Measurements from ENCODE around the gene RASSF5. TPM values are rescaled to one million over a fixed set of nuclear protein-coding genes. Genes with fewer than 3 reads are reported as not detected.

RASSF5 gene
- total RNA-seq, 4 donors from 2014 or later = 0.77 to 5.3 (median 3.2) TPM

DNA sequence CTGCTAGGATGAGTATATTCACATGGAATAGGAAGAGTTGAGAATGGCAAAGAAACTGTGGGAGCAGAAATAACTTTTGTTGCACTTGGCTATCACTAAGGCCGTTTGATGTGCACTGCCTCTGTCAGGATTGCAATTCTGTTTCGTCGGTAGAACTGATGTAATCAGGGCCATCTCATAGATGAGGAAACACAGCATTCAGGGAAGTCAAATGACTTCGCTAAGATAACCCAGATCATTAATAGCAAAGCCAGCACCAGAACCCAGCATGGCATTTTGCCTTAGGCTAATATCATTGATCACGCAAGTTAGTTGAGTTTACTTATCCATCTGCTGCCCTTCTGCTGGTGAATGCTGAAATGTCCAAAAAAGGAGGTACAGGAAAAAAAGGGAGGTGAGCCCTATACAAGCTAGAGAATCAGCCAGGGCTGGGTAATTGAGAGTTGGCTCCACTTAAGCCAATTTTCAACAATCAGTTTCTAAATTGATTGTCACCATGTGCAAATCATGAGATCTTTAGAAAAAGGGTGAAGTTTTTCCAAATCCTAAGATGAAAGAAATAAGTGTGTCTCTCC, 7.6 kb downstream of the RASSF5 start:
- no peak for DNase-seq
- Histone ChIP-seq H3K36me3 (no peaks in the 10 kb centered on the region), H3K27me3 (no peaks in the 10 kb centered on the region), H3K4me3 (no peak overlapping the region), H3K9me3 (no peaks in the 10 kb centered on the region), H3K27ac (no peak overlapping the region), H3K4me1 (peaks cover 4 to 5% of the 10 kb centered on the region in 2 donors)
- intact Hi-C loops (cut with DNase I; ENCODE audit: low total_unique reads) = no loop called here
- no peak for TF ChIP-seq POLR2A (IDR thresholded peaks at IDR 0.05)
- TF ChIP-seq, protein P1, sequence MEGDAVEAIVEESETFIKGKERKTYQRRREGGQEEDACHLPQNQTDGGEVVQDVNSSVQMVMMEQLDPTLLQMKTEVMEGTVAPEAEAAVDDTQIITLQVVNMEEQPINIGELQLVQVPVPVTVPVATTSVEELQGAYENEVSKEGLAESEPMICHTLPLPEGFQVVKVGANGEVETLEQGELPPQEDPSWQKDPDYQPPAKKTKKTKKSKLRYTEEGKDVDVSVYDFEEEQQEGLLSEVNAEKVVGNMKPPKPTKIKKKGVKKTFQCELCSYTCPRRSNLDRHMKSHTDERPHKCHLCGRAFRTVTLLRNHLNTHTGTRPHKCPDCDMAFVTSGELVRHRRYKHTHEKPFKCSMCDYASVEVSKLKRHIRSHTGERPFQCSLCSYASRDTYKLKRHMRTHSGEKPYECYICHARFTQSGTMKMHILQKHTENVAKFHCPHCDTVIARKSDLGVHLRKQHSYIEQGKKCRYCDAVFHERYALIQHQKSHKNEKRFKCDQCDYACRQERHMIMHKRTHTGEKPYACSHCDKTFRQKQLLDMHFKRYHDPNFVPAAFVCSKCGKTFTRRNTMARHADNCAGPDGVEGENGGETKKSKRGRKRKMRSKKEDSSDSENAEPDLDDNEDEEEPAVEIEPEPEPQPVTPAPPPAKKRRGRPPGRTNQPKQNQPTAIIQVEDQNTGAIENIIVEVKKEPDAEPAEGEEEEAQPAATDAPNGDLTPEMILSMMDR (IDR thresholded peaks at IDR 0.05) = no peak

DNA sequence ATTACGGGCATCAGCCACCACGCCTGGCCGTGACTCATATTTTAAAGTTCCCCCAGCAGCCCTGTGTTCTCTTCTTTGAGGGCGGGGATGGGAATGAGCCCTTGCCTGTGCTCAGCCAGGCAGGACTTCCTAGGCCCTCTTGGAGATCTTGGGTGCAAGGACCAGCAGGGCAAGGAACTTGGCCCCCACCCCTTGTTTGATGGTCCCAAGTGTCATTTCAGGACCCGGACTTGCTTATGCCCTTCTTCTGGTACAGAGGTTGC, 9.3 kb downstream of the RASSF5 start:
- TF ChIP-seq, protein P1 (IDR thresholded peaks at IDR 0.05) = no peak
- TF ChIP-seq POLR2A (IDR thresholded peaks at IDR 0.05) = no peak
- peaks cover 4 to 5% of the 10 kb centered on the region in 2 donors for H3K4me1 ChIP-seq
- H3K4me3 ChIP-seq = no peak overlapping the region
- no peak overlapping the region for H3K27ac ChIP-seq
- H3K36me3 ChIP-seq = no peaks in the 10 kb centered on the region
- intact Hi-C loops (cut with DNase I; ENCODE audit: low total_unique reads) = no loop called here
- H3K9me3 ChIP-seq = no peaks in the 10 kb centered on the region
- H3K27me3 ChIP-seq = no peaks in the 10 kb centered on the region
- no peak for DNase-seq

DNA sequence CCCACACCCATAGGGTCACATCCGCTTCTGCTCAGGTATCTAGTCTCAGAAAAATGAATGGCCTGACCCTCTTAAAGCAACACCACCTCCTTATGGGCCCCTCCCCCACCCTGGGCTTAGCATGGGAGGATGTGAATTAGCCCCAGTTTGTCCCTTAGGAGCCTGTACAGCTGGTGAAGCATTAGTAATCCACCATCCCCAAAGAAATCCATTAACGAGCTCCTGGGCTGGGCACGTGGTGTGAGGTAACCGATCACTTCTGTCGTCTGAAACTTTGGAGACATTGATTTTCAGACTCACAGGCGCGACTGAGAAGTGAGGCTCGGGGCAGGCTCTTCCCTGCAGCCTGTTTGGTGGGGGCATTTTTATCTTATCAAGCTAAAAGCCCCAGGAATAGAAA, 10.5 kb downstream of the RASSF5 start:
- Histone ChIP-seq H3K9me3 (no peaks in the 10 kb centered on the region), H3K4me3 (no peak overlapping the region), H3K27ac (no peak overlapping the region), H3K4me1 (peaks cover 4 to 5% of the 10 kb centered on the region in 2 donors), H3K27me3 (no peaks in the 10 kb centered on the region), H3K36me3 (no peaks in the 10 kb centered on the region)
- no peak for TF ChIP-seq POLR2A (IDR thresholded peaks at IDR 0.05)
- intact Hi-C loops (cut with DNase I; ENCODE audit: low total_unique reads) = no loop called here
- DNase-seq = no peak

DNA sequence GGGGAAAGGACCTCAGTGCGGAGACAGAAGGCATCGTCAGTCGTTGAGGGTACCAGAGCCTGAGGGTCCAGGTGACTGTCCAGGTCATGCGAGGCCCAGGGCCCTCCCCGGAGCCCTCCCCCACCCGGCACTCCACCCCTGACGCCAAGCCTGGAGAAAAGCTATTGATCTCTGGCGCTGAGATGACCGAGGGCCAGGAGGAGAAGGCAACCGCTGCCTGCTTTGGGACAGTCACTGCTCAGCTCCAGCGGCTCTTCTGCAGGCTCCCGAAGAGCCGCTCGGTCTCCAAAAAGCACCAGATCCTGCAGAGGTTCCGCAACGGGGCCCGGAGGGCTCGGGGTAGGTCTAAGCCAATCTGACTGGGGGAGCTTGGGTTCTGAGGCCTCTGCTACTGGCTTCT, 10.9 kb downstream of the RASSF5 start:
- intact Hi-C loops (cut with DNase I; ENCODE audit: low total_unique reads) = no loop called here
- H3K27me3 ChIP-seq = no peaks in the 10 kb centered on the region
- no peak overlapping the region for H3K4me3 ChIP-seq
- no peak overlapping the region for H3K27ac ChIP-seq
- no peaks in the 10 kb centered on the region for H3K9me3 ChIP-seq
- H3K4me1 ChIP-seq = peaks cover 1 to 4% of the 10 kb centered on the region in 2 donors
- no peaks in the 10 kb centered on the region for H3K36me3 ChIP-seq
- no peak for DNase-seq
- no peak for TF ChIP-seq POLR2A (IDR thresholded peaks at IDR 0.05)
- TF ChIP-seq, protein P1 (IDR thresholded peaks at IDR 0.05) = no peak

- no peak for DNase-seq
- H3K4me1 ChIP-seq = peaks cover 0 to 2% of the 10 kb centered on the region in 2 donors
- no peaks in the 10 kb centered on the region for H3K9me3 ChIP-seq
- no peaks in the 10 kb centered on the region for H3K36me3 ChIP-seq
- H3K27me3 ChIP-seq = no peaks in the 10 kb centered on the region
- H3K4me3 ChIP-seq = no peak overlapping the region
- TF ChIP-seq, protein P1 (IDR thresholded peaks at IDR 0.05) = no peak
- TF ChIP-seq POLR2A (IDR thresholded peaks at IDR 0.05) = no peak
- intact Hi-C loops (cut with DNase I; ENCODE audit: low total_unique reads) = no loop called here
- no peak overlapping the region for H3K27ac ChIP-seq
These were observed 11.4 kb downstream of the RASSF5 start for GRCh38 chr1:206518743-206519142.

DNA sequence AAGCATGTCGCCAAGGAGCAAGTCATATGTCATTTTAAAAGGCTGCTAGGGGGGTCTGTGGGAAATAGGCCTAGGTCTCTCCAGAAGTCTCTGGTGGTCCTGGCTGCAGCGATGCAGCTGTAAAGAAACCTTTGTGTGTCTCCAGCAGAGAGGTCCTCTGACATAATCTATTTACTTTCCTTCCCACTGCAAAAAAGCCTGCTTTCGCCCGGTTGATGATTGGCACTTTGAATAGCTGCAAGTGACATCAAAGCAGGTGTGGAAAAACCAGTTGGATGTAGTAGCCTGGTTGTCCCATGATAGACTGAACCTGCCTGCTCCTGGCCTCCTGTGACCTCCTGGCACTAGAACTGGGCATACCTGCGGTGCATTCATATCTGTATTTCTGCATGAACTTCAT, 13.8 kb downstream of the RASSF5 start:
- TF ChIP-seq POLR2A (IDR thresholded peaks at IDR 0.05) = no peak
- TF ChIP-seq, protein P1 (IDR thresholded peaks at IDR 0.05) = no peak
- no peaks in the 10 kb centered on the region for H3K9me3 ChIP-seq
- no peaks in the 10 kb centered on the region for H3K4me1 ChIP-seq
- no peak overlapping the region for H3K27ac ChIP-seq
- DNase-seq = no peak
- intact Hi-C loops (cut with DNase I; ENCODE audit: low total_unique reads) = no loop called here
- H3K27me3 ChIP-seq = no peaks in the 10 kb centered on the region
- H3K36me3 ChIP-seq = no peaks in the 10 kb centered on the region
- H3K4me3 ChIP-seq = no peak overlapping the region

Data from uterus (tissue), 4 donors.